ENCODE measurements around the gene CNKSR3. TPM values are rescaled to one million over a fixed set of nuclear protein-coding genes. Genes with fewer than 3 reads are reported as not detected.
A peak's percentile ranks its signal among the peaks of the same experiment; 100 is the strongest.

Gene CNKSR3
- polyA plus RNA-seq, 1 of the 3 experiments (the other 2 are of a cell fraction) = 1.6 TPM

DNA sequence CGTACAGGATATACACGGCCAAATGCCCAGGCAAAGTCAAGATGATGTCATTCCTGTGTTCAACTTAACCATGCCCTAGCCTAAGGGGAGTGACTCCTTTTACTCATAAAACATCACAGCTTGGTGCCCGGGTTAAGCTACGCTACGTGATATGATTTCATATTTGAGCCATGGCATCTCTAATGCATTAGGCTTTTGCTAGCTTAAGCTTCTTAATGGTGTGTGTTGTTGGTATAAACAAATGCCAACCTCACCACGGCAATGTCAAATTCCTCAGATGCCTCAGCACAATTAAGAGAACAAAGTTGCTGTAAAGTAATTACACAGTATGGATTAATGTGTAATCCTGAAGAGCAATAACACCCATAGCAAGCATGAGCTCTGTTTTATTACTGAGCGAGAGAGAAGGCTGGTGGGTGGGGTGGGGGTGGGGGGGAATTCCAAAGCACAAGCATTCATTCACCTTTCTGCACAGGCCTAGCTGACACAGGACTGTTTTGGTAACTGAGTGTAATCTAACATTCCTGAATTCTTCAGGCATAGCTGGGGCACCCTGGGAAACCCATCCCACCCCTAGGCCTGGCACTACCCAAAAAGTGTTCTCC lies 44.7 kb upstream of the CNKSR3 start:
- Histone ChIP-seq H3K36me3 (replicated peaks in 1 of 2; ENCODE audit: control insufficient read depth in 1 of 2, insufficient read depth in 2 of 2, low read length in 1 of 2) (no peaks in the 10 kb centered on the region), H3K4me1 (ENCODE audit: control insufficient read depth in 1 of 2, insufficient read depth in 2 of 2, low read depth in 1 of 2, low read length in 1 of 2) (peaks cover 0 to 10% of the 10 kb centered on the region in 2 experiments; a peak in 2 of 4 replicates), H3K4me3 (ENCODE audit: low read depth in 2 of 2, low read length in 1 of 2) (no peak overlapping the region), H3K79me2 (ENCODE audit: insufficient read depth) (no peaks in the 10 kb centered on the region), H3K9ac (no peak overlapping the region), H3K9me2 (no peaks in the 10 kb centered on the region), H2AFZ (ENCODE audit: low read depth) (no peak overlapping the region), H3F3A (replicated peaks; ENCODE audit: insufficient read depth) (no peaks in the 10 kb centered on the region), H3K4me2 (peak overlapping the region; percentile 28; the same call in 1 of the 2 replicates), H4K20me1 (ENCODE audit: insufficient read depth) (no peaks in the 10 kb centered on the region), H3K27ac (ENCODE audit: low read depth in 2 of 2, low read length in 1 of 2) (peak overlapping the region in 1 of 2 experiments; percentile 22; a peak in 2 of 4 replicates), H3K9me3 (no peaks in the 10 kb centered on the region), H3K27me3 (ENCODE audit: insufficient read depth) (no peaks in the 10 kb centered on the region)
- ChIA-PET CTCF (interaction anchor here (1.3 kb wide), 1 partner anchor 119 kb away, joined by 4 read pairs; no protein-coding TSS in a partner anchor), POLR2A (no interaction called here)
- DNase-seq = peak; percentile 35
- TF ChIP-seq, protein P1, sequence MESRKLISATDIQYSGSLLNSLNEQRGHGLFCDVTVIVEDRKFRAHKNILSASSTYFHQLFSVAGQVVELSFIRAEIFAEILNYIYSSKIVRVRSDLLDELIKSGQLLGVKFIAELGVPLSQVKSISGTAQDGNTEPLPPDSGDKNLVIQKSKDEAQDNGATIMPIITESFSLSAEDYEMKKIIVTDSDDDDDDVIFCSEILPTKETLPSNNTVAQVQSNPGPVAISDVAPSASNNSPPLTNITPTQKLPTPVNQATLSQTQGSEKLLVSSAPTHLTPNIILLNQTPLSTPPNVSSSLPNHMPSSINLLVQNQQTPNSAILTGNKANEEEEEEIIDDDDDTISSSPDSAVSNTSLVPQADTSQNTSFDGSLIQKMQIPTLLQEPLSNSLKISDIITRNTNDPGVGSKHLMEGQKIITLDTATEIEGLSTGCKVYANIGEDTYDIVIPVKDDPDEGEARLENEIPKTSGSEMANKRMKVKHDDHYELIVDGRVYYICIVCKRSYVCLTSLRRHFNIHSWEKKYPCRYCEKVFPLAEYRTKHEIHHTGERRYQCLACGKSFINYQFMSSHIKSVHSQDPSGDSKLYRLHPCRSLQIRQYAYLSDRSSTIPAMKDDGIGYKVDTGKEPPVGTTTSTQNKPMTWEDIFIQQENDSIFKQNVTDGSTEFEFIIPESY (IDR thresholded peaks at IDR 0.05; ENCODE audit: borderline replicate concordance, low read depth) = no peak
- TF ChIP-seq EP300 (IDR thresholded peaks at IDR 0.05; ENCODE audit: borderline replicate concordance in 1 of 2, low read depth in 1 of 2, low read length in 1 of 2) = no peak
- TF ChIP-seq SIN3A (IDR thresholded peaks at IDR 0.05; ENCODE audit: borderline replicate concordance, low read depth, low read length) = no peak
- no peak for TF ChIP-seq CHD2 (IDR thresholded peaks at IDR 0.05; ENCODE audit: low read length, partially characterized antibody)
- TF ChIP-seq, protein P2, sequence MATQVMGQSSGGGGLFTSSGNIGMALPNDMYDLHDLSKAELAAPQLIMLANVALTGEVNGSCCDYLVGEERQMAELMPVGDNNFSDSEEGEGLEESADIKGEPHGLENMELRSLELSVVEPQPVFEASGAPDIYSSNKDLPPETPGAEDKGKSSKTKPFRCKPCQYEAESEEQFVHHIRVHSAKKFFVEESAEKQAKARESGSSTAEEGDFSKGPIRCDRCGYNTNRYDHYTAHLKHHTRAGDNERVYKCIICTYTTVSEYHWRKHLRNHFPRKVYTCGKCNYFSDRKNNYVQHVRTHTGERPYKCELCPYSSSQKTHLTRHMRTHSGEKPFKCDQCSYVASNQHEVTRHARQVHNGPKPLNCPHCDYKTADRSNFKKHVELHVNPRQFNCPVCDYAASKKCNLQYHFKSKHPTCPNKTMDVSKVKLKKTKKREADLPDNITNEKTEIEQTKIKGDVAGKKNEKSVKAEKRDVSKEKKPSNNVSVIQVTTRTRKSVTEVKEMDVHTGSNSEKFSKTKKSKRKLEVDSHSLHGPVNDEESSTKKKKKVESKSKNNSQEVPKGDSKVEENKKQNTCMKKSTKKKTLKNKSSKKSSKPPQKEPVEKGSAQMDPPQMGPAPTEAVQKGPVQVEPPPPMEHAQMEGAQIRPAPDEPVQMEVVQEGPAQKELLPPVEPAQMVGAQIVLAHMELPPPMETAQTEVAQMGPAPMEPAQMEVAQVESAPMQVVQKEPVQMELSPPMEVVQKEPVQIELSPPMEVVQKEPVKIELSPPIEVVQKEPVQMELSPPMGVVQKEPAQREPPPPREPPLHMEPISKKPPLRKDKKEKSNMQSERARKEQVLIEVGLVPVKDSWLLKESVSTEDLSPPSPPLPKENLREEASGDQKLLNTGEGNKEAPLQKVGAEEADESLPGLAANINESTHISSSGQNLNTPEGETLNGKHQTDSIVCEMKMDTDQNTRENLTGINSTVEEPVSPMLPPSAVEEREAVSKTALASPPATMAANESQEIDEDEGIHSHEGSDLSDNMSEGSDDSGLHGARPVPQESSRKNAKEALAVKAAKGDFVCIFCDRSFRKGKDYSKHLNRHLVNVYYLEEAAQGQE (IDR thresholded peaks at IDR 0.05; ENCODE audit: low read depth, low read length) = no peak
- no peak for TF ChIP-seq GATA2 (CRISPR knock-in tag; IDR thresholded peaks at IDR 0.05)
- TF ChIP-seq RFX5 (IDR thresholded peaks at IDR 0.05; ENCODE audit: low read length) = no peak
- TF ChIP-seq TCF12 (IDR thresholded peaks at IDR 0.05) = no peak
- TF ChIP-seq TEAD4 (IDR thresholded peaks at IDR 0.05; ENCODE audit: borderline replicate concordance, insufficient read depth) = no peak
- no peak for TF ChIP-seq YY1 (IDR thresholded peaks at IDR 0.05; ENCODE audit: low read depth)
- TF ChIP-seq RAD21 (IDR thresholded peaks at IDR 0.05; ENCODE audit: low read length) = no peak
- no peak for TF ChIP-seq RXRA (IDR thresholded peaks at IDR 0.05; ENCODE audit: borderline replicate concordance, low read depth)
- TF ChIP-seq FOXM1 (IDR thresholded peaks at IDR 0.05; ENCODE audit: low read depth) = no peak
- no peak for TF ChIP-seq SMC3 (IDR thresholded peaks at IDR 0.05; ENCODE audit: low read depth, low read length)
- TF ChIP-seq, protein P3, sequence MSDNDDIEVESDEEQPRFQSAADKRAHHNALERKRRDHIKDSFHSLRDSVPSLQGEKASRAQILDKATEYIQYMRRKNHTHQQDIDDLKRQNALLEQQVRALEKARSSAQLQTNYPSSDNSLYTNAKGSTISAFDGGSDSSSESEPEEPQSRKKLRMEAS (IDR thresholded peaks at IDR 0.05; ENCODE audit: low read depth) = no peak
- TF ChIP-seq NFIC (IDR thresholded peaks at IDR 0.05; ENCODE audit: borderline replicate concordance) = no peak
- TF ChIP-seq, protein P4, sequence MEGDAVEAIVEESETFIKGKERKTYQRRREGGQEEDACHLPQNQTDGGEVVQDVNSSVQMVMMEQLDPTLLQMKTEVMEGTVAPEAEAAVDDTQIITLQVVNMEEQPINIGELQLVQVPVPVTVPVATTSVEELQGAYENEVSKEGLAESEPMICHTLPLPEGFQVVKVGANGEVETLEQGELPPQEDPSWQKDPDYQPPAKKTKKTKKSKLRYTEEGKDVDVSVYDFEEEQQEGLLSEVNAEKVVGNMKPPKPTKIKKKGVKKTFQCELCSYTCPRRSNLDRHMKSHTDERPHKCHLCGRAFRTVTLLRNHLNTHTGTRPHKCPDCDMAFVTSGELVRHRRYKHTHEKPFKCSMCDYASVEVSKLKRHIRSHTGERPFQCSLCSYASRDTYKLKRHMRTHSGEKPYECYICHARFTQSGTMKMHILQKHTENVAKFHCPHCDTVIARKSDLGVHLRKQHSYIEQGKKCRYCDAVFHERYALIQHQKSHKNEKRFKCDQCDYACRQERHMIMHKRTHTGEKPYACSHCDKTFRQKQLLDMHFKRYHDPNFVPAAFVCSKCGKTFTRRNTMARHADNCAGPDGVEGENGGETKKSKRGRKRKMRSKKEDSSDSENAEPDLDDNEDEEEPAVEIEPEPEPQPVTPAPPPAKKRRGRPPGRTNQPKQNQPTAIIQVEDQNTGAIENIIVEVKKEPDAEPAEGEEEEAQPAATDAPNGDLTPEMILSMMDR (IDR thresholded peaks at IDR 0.05) = no peak
- WGBS (ENCODE audit: low lambda C conversion rate) = 29% methylated on average over 7 of the region's 7 CpGs
